Testis (tissue), 2 donors: ENCODE measurements around the gene EIPR1.

ENCODE experiments used
- CTCF ChIP-seq, 3 experiments: fragments of 450-650 bp in 2 of 3; fragments of 200-600 bp in 1 of 3; sonication (generic) in 1 of 3; IDR thresholded peaks; one replicate each; pipeline ENCODE4 v1.5.1; 2016 to 2019; ENCODE audit warnings: antibody characterized with exemption in 3 of 3, mild to moderate bottlenecking in 2 of 3, moderate library complexity in 1 of 3
- POLR2A ChIP-seq: fragments of 450-650 bp; IDR thresholded peaks from one replicate; pipeline ENCODE4 v1.6.1; 2017; ENCODE audit warnings: antibody characterized with exemption, mild to moderate bottlenecking, moderate library complexity

GRCh38 chr2:3264010-3264744 is 113.4 kb downstream of the EIPR1 start:
- no peak for TF ChIP-seq CTCF (IDR thresholded peaks at IDR 0.05)
- no peak for TF ChIP-seq POLR2A
